HG02759 (cell line): ENCODE results near the gene PHC2.

Experiments
- ATAC-seq: cut with Tn5 transposase; IDR thresholded peaks from one replicate; pipeline ENCODE4 v1.9.1; 2021; ENCODE audit warnings: mild to moderate bottlenecking, moderate library complexity; ENCODE audit not compliant: unreplicated experiment

PHC2 gene

DNA sequence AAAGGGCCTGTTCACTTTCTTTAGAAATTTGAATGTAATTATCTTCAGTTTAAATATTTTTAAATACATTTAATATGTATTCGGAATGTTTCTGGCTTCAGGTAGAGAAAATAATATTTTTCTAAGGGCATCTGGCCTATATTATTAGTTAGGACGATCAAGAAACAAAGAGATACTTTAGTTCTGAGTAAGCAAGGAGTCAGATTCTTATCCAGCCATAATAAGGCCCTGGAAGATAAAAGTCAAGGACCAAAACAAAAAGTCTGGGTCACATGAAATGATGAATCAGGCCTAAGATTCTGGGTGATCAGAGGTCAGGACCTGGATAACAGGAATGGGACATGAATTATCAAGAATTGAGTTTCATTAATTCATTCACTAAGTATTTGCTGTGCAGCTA, 6.3 kb downstream of the PHC2 start:
- no peak for ATAC-seq

DNA sequence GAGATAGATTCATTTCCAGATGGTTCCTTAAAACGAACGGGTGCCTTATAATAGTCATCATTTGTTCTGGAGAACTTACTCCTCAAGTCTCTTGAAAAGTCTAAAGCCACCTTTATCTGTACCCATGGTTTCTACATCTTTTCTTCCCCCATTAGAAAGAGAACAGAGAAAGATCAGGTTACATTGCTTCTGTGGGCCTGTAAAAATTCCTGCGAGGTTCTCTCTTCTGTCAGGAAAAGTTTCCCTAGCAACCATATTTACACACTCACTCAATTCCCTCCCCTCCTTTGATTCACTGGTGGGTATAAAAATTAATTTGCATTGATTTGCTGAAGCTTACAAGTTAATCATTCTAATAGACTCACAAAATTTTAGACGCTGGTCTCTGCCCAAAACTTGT, 6.7 kb downstream of the PHC2 start:
- ATAC-seq: no peak

DNA sequence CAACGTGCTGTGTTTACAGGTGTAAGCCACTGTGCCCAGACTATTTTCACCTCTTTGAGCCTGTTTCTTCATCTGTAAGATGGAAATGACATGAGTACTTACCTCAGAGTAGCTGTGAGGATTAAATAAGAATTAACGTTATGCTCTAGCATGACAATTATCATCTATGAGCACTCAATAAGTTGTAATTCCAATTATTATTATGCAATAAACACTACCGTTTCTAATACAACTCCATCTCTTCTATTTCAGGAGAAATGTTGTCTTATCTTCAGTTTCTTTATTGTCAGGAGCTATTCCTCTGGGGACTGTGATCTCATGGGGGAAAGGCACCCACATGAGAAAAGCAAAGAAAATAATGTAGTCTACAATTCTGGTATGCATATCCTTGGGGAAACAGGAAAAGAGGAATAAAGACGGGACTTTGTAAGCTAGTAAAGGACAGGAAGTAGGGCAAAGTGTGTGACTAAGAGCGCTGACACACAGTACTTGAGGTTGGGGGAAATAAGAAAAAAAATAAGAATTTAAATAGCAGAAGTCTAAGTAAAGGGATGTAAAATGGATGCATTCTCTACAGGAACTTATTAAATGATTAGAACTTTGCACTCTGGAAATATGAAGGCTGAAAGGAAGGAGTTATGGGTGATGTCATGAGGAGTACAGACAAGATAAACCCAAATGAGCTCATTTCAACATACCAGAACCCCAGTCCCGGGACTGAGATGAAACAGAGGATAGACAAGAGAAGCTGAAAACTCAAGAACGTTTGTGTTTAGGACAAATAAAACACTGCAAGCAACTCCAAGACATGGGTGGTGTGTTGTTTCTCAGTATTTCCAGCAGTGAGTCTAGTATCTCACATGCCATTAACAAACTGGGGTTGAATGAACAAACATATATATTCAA, 9.8 kb downstream of the PHC2 start:
- no peak for ATAC-seq

DNA sequence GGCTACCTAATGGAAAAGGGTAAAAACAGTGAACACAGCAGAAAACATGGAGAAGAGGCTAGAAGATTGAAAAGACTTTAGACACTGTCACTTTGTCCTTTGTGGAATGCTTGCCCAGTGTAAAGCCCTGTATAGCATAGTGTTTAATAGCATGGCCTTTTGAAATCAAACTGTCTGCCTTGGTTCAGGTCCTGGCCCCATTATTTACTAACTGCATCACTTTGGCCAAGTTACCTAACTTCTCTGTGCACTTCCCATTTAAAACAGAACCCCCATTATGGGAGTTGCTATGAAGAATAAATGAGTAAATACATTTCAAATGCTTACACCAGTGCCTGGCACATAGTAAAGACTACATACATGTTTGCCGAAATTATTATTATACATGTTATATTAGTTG, 12.1 kb downstream of the PHC2 start:
- ATAC-seq: no peak

DNA sequence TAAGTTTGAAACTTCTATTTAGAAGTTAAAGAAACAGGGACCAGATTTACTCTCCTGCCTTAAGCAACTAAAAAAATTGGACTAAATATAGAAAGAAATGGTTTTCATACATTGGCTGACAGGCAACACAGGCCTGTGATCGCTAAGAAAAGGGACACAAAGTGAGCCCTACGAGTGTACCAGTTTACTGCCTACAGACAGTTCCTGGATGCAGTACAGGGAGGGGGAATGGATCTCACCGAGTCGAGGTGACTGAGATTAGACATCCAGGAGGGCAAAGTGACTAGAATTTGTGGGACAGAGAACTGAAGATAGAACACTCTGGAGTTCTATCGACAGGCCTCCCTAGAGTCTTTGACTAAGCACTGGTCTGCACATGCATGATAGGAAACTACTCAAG, 16.0 kb downstream of the PHC2 start:
- ATAC-seq: no peak

DNA sequence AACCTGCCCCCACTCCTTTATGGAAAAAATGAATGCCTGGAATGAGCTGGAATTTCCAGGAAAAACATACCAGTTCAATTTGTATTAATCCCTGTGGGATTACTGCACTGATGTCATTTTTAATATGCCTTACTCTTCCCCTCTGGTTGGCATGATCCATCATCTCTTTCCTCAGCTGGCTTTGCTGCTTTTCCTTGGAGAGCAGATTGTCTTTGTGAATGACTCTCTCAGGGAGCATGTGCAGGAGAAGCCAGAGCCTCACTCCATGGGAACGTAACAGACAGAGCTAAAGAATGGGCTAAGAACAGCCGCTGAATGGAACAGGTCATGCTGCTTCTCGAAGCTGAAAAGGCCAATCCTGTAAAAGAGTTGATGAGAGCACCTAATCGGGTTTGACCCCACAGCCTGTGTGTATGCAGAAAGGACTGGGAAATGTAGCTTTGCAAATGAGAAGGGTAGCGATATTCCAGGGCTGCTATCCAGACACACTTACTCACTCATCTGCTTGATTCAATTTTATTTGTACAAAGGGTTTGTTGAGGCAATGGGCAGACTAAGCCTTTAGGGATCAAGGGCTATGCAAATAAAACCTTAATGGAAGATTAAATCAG, 20.7 kb downstream of the PHC2 start:
- no peak for ATAC-seq

DNA sequence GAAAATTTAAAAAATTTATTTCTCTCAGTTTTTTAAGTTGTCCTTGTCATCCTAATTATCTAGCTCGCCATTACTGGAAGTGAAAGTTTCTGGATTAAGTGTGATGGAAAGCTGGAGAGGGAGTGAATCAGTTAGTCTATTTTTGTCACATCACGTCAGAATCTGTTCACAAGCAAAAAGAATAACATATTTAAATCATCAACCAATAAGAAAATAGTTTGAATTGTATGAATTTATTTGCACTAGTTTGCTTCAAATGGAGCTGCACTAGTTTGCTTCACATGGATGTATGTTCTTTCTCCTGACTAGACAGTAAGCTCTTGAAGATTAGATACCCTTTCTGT, 22.8 kb downstream of the PHC2 start:
- ATAC-seq: no peak

DNA sequence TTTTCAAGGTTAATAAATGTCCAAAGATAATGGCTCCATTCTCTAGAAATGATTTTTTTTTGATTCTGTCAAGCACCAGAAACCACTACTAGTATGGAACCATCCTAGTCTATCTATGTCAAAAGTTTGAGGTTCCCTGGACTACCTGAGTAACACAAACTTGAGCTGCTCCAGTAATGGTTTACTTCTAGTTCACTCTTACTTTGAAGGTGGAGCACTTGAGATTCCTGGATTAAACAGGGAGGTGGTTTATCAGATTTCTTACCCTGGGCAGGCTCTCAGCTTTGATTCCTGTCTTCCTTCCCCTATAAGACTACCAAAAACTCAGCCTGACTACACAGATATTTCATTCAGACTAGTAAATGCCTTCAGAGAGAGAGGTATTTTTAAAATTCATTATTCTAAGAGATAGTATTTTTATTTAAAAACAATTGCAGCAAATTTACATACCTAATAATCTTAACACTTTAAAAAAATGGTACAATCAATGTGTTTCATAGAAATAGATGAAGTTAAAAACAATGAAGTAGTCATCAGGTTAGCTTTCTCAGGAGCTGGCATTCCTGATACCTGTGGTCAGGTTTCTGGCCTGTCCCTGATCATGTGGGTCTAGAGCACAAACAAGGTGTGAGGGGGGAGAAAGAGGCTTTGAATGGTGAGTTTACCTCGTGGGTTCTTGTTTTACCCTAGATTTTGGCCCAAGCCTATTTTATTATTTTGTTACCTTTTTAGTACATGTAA, 23.4 kb downstream of the PHC2 start:
- ATAC-seq: no peak

DNA sequence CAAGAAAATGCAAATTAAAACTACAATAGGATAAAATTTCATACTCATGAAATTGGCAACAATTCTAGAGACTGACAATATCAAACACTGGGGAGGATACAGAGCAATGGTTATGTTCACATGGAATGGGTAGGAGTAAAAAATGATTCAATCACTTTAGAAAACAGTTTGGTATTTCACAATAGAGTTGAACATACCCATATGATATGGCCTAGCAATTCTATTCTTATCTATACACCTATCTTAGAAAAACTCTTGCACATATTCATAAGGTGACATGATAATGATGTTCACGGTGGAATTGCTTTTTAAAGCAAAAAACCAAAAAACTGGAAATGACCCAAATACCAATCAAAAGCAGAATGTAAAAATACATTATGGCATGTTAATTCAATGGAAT, 28.7 kb downstream of the PHC2 start:
- no peak for ATAC-seq

DNA sequence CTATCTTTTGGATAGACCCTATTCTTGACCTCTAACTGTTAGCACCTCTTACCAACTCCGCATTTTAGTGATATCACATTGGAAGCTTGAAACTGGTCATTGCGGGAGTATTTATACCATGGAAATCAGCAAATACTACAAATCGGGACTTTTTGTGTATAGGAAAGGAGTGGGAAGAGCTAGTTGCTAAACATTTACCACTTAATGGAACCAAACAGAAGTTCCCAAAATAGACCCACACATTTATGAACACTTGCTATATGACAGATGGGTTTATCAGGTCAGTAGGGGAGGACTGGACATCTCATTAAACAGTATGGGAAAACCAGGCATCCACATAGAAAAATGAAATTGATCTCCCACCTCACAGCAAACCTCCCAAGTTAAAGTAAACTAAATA, 29.4 kb downstream of the PHC2 start:
- no peak for ATAC-seq

DNA sequence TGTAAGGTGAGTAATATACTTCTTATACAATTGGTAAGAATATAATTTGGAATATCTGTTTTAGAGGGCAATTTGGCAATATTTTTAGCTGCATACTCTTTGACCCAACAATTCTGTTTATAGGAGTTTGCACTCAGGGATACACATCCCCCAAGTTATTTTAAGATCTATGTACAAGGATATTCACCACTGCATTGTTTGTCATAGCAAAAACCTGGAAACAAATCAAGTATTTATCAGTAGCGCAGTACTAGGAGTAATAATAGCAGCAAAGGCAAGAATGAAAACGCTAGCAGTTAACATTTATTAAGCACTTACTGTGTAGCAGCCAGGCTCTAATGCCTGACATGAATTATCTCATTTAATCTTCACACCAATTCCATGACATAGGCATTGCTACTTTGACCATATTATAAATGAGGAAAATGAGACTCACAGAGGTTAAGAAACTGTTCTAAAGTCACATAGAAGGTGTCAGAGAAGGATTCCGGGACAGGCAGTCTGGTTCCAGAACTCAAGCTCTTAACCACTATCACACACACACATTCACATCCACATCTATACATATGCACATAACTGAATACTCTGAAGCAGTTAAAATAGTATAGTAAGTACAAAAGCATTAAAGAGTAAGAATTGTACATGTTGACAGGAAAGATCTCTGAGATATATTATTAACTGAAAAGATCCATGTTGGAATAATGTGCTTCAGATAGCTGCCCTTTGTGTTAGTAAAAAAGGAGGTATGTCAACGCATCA, 30.6 kb downstream of the PHC2 start:
- ATAC-seq: no peak

DNA sequence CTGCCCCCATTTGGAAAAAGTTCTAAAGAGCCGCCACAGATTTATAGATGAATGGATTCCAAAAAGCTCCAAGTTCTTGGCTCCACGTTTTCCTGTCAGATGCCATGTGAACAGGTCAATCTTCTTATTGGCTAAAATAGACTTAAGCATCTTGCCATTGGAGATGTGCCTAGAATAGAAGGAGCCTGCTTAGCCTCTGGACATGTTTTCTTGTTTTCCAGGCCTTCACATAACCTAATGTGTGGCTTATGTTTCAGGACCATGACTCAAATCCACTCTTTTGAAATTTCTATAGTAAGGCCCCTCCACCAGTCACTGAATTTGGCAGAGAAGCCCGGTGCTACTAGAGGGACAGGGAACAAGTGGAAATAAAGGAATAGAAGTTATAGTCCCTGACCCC, 31.5 kb downstream of the PHC2 start:
- ATAC-seq: no peak

DNA sequence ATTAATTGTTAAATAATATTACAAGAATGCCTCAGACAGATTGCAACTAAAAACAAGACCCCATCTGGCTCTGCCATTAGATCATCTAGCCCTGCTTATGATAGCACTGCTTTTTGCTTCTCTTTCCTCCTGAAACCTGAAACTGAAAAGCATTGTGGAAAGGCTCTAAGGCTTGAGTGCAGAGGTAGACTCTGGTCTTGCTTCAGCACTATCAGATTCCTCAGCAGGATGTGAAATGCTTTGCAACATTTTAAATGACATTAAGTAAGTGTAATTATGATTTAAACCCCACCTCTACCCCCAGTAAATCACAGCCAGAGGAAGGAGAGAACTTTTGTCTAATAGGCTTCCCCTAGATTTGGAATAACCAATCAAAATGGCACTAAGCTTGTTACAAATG, 32.9 kb downstream of the PHC2 start:
- no peak for ATAC-seq

DNA sequence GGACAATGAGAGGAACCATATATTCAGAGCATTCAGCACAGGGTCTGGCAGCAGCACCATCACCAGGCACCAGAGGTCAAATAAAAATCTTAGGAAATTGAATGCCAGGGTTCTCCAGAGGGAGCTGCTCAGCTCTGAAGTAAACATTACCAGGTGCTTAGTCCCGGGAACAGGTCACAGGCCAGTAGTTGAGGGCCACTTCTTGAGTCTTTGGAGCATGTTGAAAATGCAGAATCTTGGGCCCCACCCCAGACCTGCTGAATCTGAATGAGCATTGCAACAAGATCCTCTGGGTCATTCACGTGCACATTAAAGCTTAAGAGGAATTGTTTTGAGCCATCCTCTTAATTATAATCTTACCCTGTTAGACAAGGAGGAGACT, 33.8 kb downstream of the PHC2 start:
- ATAC-seq: no peak

DNA sequence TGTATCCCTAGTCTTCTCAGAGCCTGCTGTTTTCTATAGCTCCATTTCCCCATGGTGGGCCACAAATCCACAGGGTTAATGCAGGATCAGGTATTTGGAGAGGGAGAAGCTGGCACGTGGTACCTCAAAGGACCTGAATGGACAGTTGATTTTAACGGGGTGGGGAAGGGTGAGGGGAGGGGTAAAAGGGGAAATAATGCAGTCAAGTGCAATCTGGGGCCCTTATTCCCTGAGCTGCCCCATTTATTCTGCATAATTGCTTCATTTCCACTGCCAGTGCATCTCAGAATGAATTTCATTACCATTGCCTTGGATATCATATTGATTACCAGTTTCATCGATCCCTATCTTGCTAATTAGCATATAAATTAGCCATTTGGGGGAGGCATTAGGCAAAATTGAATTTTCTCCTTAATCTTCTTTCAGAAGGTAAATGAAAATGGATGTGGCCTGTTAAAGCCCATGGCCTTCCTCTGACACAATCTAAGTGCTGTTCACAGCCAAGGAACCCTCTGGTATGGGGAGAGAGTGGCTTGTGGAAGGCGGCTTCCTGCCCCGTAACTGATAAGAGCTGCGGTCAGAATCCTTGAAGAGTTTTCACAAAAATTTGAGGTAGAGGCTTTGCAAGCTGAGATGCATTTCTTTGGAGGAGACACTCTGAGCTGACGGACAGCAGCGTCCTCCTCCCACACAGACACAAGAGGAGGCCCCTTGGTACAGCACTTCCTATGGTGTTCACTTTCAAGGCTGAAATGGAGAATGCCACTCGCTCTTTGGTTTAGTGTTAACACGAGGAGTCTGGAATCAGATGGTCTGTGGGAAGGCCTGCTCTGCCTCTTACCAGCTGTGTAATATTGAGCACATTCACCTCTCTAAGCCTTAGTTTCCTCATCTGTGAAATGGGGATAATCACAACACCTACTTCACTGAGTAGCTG, 34.4 kb downstream of the PHC2 start:
- no peak for ATAC-seq

DNA sequence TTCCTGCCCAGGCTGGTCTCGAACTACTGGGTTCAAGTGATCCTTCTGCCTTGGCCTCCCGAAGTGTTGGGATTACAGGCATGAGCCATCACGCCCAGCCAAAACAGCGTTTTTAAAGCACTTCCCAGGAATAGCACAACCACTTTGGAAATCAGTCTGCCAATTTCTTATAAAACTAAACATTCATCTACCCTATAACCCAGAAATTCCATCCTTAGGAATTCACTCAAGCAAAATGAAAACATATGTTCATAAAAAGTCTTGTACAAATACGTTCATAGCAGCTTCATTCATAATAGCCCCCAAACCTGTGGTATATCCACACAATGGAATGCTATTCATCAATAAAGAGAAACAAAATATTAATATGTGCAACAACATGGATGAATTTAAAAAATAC, 36.1 kb downstream of the PHC2 start:
- no peak for ATAC-seq

DNA sequence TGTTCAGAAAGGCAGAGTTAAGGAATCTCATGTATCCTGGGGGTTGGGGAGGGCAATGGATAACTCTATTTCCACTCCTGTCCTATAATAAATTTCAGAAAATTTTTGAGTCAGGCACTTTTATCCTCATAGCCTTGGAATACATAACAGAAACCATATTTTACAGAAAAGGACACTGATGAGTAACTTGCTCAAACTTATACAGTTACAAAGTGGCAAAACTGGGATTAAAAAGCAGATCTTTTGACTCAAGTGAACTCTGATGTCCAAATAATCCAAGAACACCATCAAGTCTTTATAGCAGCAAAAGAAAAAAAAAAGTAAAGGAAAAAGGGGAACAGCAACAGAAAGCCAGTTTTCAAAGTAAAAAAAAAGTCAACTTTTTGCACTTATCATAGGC, 36.9 kb downstream of the PHC2 start:
- ATAC-seq: no peak

DNA sequence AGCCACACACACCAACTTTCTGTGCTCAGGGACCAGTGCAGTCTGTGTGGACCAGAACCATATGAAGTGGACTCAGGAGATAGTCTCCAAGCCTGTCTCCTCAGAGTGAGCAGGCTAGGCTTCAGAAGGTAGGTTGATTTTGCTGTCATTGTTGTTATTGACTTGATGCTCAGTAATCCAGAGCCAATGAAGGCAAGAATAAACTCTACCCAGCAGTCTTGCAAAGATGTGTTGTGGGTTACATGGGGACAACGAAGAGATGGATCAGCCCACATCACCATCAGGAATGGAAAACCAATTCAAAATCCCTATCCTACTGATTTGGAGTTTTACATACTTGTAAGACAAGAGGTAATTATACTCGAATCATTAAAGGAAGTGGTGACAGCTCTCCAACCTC, 37.4 kb downstream of the PHC2 start:
- ATAC-seq: no peak

DNA sequence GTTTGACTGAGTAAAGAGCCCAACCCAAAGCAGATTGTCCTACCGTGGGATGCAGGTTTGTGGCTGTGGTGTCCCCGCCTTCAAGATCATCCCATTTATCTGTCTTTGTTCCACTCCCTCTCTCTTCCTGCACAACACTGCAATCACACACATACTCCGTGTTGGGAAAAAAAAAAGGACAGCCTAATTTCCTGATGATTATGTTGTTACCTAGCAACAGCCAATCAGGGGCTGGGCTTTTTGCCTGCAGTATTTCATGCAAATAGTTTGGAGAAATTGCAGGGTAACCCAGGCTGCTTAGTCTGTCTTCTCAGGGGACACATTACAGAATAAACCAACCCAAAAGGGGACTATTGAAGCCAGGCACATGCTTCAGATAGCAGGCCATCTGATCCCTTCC, 38.3 kb downstream of the PHC2 start:
- ATAC-seq: no peak

DNA sequence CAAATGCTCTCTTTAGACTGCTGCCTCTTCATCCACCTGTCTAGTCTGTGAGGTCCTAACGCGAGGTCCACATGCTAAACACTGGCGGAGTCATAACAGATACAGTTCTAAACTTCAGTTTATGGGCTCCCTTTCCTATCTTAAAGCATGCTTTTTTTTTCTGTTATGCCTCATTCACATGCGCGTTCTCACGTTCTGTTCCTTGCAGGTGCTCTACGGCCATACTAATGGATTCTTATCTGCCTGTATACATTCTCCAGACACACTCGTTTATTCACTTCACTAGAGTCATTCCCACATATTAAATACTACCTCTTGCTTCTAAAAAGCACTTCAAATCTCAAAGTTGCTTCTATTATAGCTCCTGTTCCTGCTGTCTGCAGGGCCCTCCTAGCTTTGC, 38.7 kb downstream of the PHC2 start:
- ATAC-seq: no peak
